ENCODE data around the gene FER.
"Not testable (repeated sequence)": the region's sequence is repeated elsewhere in the genome, so short reads cannot be mapped to it uniquely, and the experiment has no call there.

Gene FER

DNA sequence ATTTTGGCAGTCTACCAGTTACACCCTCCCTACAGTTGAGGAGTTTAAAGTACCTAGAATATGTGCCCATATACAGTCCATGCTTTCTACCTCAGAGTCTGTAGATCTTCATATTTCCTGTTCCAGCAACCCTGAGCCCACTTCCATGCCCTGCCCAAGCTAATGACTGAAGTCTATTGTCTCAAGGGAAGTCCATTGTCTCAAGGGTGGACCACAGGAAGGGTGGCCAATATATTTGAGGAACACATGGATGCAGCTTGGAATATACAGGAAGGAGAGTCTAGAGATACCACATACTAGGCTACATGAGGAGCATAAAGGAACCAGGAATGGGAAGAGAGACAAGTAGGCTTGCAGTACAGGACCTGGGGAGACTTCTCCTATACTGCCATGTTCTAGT lies 274.4 kb downstream of the FER start:
- H3K4me2 ChIP-seq (ENCODE audit: low read depth, low read length, poor library complexity, severe bottlenecking), result no peak overlapping the region
- no peak overlapping the region for H3K9ac ChIP-seq (ENCODE audit: low read length)
- no peaks in the 10 kb centered on the region for H3F3A ChIP-seq (ENCODE audit: insufficient read depth)
- no peaks in the 10 kb centered on the region for H3K9me3 ChIP-seq (ENCODE audit: insufficient read depth, low read length)
- no peaks in the 10 kb centered on the region for H3K36me3 ChIP-seq (ENCODE audit: low read length)
- H3K79me2 ChIP-seq (ENCODE audit: insufficient read depth, low read length), result no peaks in the 10 kb centered on the region
- no peak overlapping the region for H3K27ac ChIP-seq (ENCODE audit: low read depth, low read length)
- TF ChIP-seq, protein P1, sequence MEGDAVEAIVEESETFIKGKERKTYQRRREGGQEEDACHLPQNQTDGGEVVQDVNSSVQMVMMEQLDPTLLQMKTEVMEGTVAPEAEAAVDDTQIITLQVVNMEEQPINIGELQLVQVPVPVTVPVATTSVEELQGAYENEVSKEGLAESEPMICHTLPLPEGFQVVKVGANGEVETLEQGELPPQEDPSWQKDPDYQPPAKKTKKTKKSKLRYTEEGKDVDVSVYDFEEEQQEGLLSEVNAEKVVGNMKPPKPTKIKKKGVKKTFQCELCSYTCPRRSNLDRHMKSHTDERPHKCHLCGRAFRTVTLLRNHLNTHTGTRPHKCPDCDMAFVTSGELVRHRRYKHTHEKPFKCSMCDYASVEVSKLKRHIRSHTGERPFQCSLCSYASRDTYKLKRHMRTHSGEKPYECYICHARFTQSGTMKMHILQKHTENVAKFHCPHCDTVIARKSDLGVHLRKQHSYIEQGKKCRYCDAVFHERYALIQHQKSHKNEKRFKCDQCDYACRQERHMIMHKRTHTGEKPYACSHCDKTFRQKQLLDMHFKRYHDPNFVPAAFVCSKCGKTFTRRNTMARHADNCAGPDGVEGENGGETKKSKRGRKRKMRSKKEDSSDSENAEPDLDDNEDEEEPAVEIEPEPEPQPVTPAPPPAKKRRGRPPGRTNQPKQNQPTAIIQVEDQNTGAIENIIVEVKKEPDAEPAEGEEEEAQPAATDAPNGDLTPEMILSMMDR (IDR thresholded peaks at IDR 0.05; ENCODE audit: insufficient read depth, low read length, poor library complexity, severe bottlenecking), result no peak
- no peak for TF ChIP-seq EZH2phosphoT487 (conservative IDR thresholded peaks at IDR 0.05; ENCODE audit: low read length)
- H3K9me2 ChIP-seq (replicated peaks; ENCODE audit: insufficient read depth, low read length), result no peaks in the 10 kb centered on the region
- H4K20me1 ChIP-seq (ENCODE audit: low read depth, low read length), result no peaks in the 10 kb centered on the region; the same call in 1 of the 2 replicates
- H3K4me3 ChIP-seq (ENCODE audit: insufficient read depth, low read length, poor library complexity, severe bottlenecking), result no peak overlapping the region
- H2AFZ ChIP-seq (ENCODE audit: low read depth, low read length, severe bottlenecking), result no peak overlapping the region
- no peaks in the 10 kb centered on the region for H3K27me3 ChIP-seq (ENCODE audit: low read length)

DNA sequence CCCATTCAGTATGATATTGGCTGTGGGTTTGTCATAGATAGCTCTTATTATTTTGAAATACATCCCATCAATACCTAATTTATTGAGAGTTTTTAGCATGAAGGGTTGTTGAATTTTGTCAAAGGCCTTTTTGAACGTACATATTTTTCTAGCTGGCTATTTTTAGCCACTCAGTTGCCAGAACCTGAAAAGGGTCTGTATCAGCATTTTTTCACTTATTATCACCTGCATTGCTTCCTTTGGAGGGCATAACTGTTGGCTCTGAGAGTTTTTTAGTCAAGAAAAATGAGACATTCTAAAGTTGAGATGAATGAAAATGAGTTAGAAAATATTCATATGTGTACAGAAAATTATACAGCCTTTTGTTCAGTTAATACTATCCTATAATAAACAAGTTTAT lies 278.0 kb downstream of the FER start:
- H3K4me2 ChIP-seq (ENCODE audit: low read depth, low read length, poor library complexity, severe bottlenecking); H3K79me2 ChIP-seq (ENCODE audit: insufficient read depth, low read length); H3K27me3 ChIP-seq (ENCODE audit: low read length); H3K4me3 ChIP-seq (ENCODE audit: insufficient read depth, low read length, poor library complexity, severe bottlenecking); H3K9ac ChIP-seq (ENCODE audit: low read length); H3F3A ChIP-seq (ENCODE audit: insufficient read depth); H3K9me3 ChIP-seq (ENCODE audit: insufficient read depth, low read length); H2AFZ ChIP-seq (ENCODE audit: low read depth, low read length, severe bottlenecking); H3K27ac ChIP-seq (ENCODE audit: low read depth, low read length); H3K9me2 ChIP-seq (replicated peaks; ENCODE audit: insufficient read depth, low read length); H3K36me3 ChIP-seq (ENCODE audit: low read length); H4K20me1 ChIP-seq (ENCODE audit: low read depth, low read length): not testable (repeated sequence)

DNA sequence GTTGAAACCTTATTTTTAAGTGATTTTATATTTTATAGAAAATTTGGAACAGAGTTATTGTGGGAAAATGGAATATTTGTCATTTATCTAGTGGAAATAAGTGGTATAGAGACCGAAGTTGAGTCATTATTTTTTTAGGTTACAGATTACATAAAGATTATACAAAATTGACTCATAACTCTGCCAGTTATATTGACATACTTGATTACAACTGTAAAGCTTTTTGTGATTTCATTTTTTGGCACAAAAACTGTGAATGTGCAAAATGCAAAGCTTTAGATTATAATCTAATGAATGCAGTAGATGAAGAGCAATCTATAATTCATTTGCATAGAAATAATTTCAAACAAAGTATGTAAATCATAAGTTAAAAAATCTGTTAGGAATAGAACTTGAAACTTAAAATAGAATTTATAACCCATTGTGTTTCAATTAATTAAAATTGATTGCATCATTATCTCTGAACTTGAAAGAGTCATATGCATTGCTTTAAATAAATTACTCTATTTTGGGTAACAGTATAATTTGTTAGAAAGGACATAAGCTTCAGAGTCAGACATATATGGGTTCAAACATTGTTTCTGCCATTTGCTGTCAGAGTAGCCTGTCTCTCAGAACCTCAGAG lies 280.4 kb downstream of the FER start:
- Histone ChIP-seq H3K9me2 (replicated peaks; ENCODE audit: insufficient read depth, low read length) (no peaks in the 10 kb centered on the region), H3K27me3 (ENCODE audit: low read length) (no peaks in the 10 kb centered on the region), H2AFZ (ENCODE audit: low read depth, low read length, severe bottlenecking) (no peak overlapping the region), H4K20me1 (ENCODE audit: low read depth, low read length) (no peaks in the 10 kb centered on the region), H3K79me2 (ENCODE audit: insufficient read depth, low read length) (no peaks in the 10 kb centered on the region), H3K9me3 (ENCODE audit: insufficient read depth, low read length) (no peaks in the 10 kb centered on the region), H3K4me3 (ENCODE audit: insufficient read depth, low read length, poor library complexity, severe bottlenecking) (no peak overlapping the region), H3K4me2 (ENCODE audit: low read depth, low read length, poor library complexity, severe bottlenecking) (no peak overlapping the region), H3K27ac (ENCODE audit: low read depth, low read length) (no peak overlapping the region), H3K9ac (ENCODE audit: low read length) (no peak overlapping the region), H3F3A (ENCODE audit: insufficient read depth) (no peaks in the 10 kb centered on the region), H3K36me3 (ENCODE audit: low read length) (no peaks in the 10 kb centered on the region)
- no peak for TF ChIP-seq EZH2phosphoT487 (conservative IDR thresholded peaks at IDR 0.05; ENCODE audit: low read length)
- TF ChIP-seq, protein P1 (IDR thresholded peaks at IDR 0.05; ENCODE audit: insufficient read depth, low read length, poor library complexity, severe bottlenecking), result no peak

DNA sequence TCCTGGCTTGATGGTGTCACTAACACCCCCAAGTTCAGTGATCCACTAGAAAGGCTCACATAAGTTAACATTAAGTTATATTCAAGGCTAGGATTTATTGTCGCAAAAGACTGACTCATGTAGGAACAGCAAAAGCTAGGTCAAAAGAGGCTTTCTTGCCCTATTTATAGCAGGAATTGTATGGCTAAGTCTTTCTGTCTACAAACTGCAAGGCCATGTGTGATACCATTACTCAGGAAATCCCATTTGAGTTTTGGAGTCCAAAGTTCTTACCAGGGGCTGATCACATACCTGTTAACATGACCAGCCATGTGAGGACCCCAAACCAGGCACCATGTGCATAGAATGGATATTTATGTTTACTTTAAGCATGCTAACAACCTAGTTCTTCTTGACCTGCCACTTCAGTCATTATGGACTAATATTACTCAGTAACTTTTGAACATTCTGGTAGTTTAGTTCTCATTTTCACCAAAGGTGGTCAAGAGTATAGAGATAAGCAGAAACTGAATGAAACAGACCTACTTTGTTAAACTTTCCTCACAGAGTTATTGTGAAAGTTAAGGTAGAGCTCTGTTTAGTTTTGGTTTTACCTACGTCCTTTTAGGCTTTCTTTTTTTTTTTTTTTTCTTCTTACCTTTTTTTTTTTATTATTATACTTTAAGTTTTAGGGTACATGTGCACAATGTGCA lies 281.1 kb downstream of the FER start:
- Histone ChIP-seq H3K4me3 (ENCODE audit: insufficient read depth, low read length, poor library complexity, severe bottlenecking) (no peak overlapping the region), H2AFZ (ENCODE audit: low read depth, low read length, severe bottlenecking) (no peak overlapping the region), H3K27ac (ENCODE audit: low read depth, low read length) (no peak overlapping the region), H3K36me3 (ENCODE audit: low read length) (no peaks in the 10 kb centered on the region), H3K4me2 (ENCODE audit: low read depth, low read length, poor library complexity, severe bottlenecking) (no peak overlapping the region), H3K27me3 (ENCODE audit: low read length) (no peaks in the 10 kb centered on the region), H3K9me3 (ENCODE audit: insufficient read depth, low read length) (no peaks in the 10 kb centered on the region), H3F3A (ENCODE audit: insufficient read depth) (no peaks in the 10 kb centered on the region), H4K20me1 (ENCODE audit: low read depth, low read length) (no peaks in the 10 kb centered on the region), H3K79me2 (ENCODE audit: insufficient read depth, low read length) (no peaks in the 10 kb centered on the region), H3K9ac (ENCODE audit: low read length) (no peak overlapping the region), H3K9me2 (replicated peaks; ENCODE audit: insufficient read depth, low read length) (no peaks in the 10 kb centered on the region)
- TF ChIP-seq, protein P1 (IDR thresholded peaks at IDR 0.05; ENCODE audit: insufficient read depth, low read length, poor library complexity, severe bottlenecking), result no peak
- no peak for TF ChIP-seq EZH2phosphoT487 (conservative IDR thresholded peaks at IDR 0.05; ENCODE audit: low read length)

All from SU-DHL-6 (cell line).